Measurements from ENCODE around the gene ITPRIPL1. TPM values are rescaled to one million over a fixed set of nuclear protein-coding genes. Genes with fewer than 3 reads are reported as not detected.

Gene ITPRIPL1
- total and polyA plus RNA-seq, 2 of the 8 experiments (the other 6 are each of a cell fraction or from before 2014, with no cell fraction given): 10.6 to 16.1 TPM

DNA sequence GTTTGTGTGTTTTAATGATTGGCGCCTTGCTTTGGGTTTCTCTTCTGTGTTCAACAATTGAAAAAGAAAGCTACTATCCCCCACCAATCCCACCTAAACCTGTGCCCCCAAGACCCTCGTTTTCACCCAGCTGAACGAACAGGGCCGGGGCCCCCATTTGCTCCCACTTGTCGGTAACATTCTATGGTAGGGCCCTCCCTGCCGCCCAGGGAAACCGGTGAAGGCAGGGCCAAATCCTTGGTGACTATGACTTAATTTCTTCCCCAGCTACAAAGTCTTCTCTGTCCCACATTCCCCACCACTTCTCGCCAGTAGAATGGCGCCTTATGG lies 19.2 kb upstream of the ITPRIPL1 start:
- no peak overlapping the region for H3K23ac ChIP-seq (ENCODE audit: insufficient read length)
- H3K9ac ChIP-seq (replicated peaks in 1 of 4; ENCODE audit: extremely low read depth in 1 of 4, low read depth in 3 of 4, low read length in 3 of 4): peak overlapping the region; percentile 40 to 86 (median 71)
- ChIA-PET POLR2A (ENCODE audit: partially characterized antibody) (interaction anchor here (0.6 to 3.6 kb wide), 9 partner anchors 15 to 170 kb away, joined by 3 to 28 read pairs (median 4); partner anchors contain the start of gene NCAPH), CTCF (ENCODE audit: partially characterized antibody) (interaction anchor here (0.7 to 1.0 kb wide), 2 partner anchors 19 to 30 kb away, joined by 3 read pairs; partner anchors contain the start of gene ITPRIPL1)
- H3K79me2 ChIP-seq (ENCODE audit: control insufficient read depth in 1 of 2, insufficient read depth in 2 of 2, low read length in 2 of 2): peaks cover 0 to 36% of the 10 kb centered on the region in 2 experiments; a peak in 2 of 4 replicates
- H2BK5ac ChIP-seq (ENCODE audit: low read depth, low read length): peak overlapping the region; percentile 77
- peak overlapping the region; percentile 84; the same call in 1 of the 2 replicates for H4K8ac ChIP-seq (ENCODE audit: extremely low read depth, insufficient read depth, low read length)
- H3K4ac ChIP-seq (replicated peaks; ENCODE audit: insufficient read length, low read depth, low read length): peak overlapping the region; percentile 46
- H4K91ac ChIP-seq (replicated peaks; ENCODE audit: insufficient read length, low read length): peak overlapping the region; percentile 5
- peaks cover 0 to 3% of the 10 kb centered on the region in 2 experiments for H4K20me1 ChIP-seq (replicated peaks in 1 of 2; ENCODE audit: control insufficient read depth in 1 of 2, insufficient read depth in 2 of 2, low read length in 2 of 2)
- peak overlapping the region; percentile 82; the same call in 1 of the 2 replicates for H3K27ac ChIP-seq (ENCODE audit: low read depth, low read length)
- 0 out of 2 replicates have a peak, but pooled peaks cover 3% of the 10 kb centered on the region for H3K79me1 ChIP-seq (ENCODE audit: low read depth, low read length)
- peak overlapping the region; percentile 35 for H4K5ac ChIP-seq (ENCODE audit: insufficient read length, low read depth, low read length)
- 0 out of 2 replicates have a peak overlapping the region, but pooled peaks have one; percentile 4 for H2AK5ac ChIP-seq (ENCODE audit: low read depth, low read length)
- DNase-seq (ENCODE audit: low read depth in 1 of 2, low spot score in 2 of 2) (no peak), FAIRE-seq (no peak)
- H2BK20ac ChIP-seq (ENCODE audit: low read length): no peak overlapping the region
- H3K14ac ChIP-seq (ENCODE audit: insufficient read length): no peak overlapping the region
- peaks cover 0 to 13% (median 4%) of the 10 kb centered on the region in 4 experiments; a peak in 4 of 7 replicates for H3K4me1 ChIP-seq (replicated peaks in 1 of 4; ENCODE audit: control insufficient read depth in 3 of 4, insufficient read depth in 4 of 4, low read length in 3 of 4)
- peak overlapping the region; percentile 88 for H3K18ac ChIP-seq (ENCODE audit: extremely low read depth, low read length)
- H3K36me3 ChIP-seq (ENCODE audit: control insufficient read depth in 2 of 4, insufficient read depth in 4 of 4, low read length in 3 of 4): peaks cover 22 to 28% (median 26%) of the 10 kb centered on the region in 4 experiments
- H2BK12ac ChIP-seq (ENCODE audit: low read depth, low read length): no peak overlapping the region
- no peaks in the 10 kb centered on the region for H3K9me3 ChIP-seq (ENCODE audit: insufficient read depth in 2 of 2, low read depth in 1 of 2, low read length in 1 of 2)
- no peaks in the 10 kb centered on the region for H3K23me2 ChIP-seq (ENCODE audit: low read depth, low read length)
- H3K4me3 ChIP-seq (ENCODE audit: extremely low read depth in 1 of 4, insufficient read depth in 2 of 4, low read depth in 3 of 4, low read length in 4 of 4): peak overlapping the region; percentile 79 to 98 (median 86)
- H3K27me3 ChIP-seq (replicated peaks in 1 of 4; ENCODE audit: control insufficient read depth in 3 of 4, extremely low read depth in 1 of 4, insufficient read depth in 3 of 4, low read length in 3 of 4): no peaks in the 10 kb centered on the region
- H2AFZ ChIP-seq (ENCODE audit: low read length): 0 out of 2 replicates have a peak overlapping the region, but pooled peaks have one; percentile 5
- H2BK15ac ChIP-seq (ENCODE audit: low read length): peak overlapping the region; percentile 1; the same call in 1 of the 2 replicates
- peak overlapping the region; percentile 13 for H3K56ac ChIP-seq (replicated peaks; ENCODE audit: insufficient read length, low read depth, low read length)
- H2BK120ac ChIP-seq (replicated peaks; ENCODE audit: low read depth, low read length): peak overlapping the region; percentile 1
- peak overlapping the region; percentile 66 to 96 for H3K4me2 ChIP-seq (ENCODE audit: insufficient read depth in 1 of 2, low read depth in 2 of 2, low read length in 2 of 2)
- WGBS, 2 experiments (ENCODE audit: extremely low coverage in 1 of 2, insufficient coverage in 1 of 2, insufficient read length in 1 of 2, insufficient replicate concordance in 2 of 2, low coverage in 1 of 2, low lambda C conversion rate in 2 of 2, missing lambda C conversion rate in 1 of 2): 32% methylated on average over 9 of the region's 9 CpGs; no CpG with 5 or more reads in 1 of the 2 experiments
- TF ChIP-seq, protein P1, sequence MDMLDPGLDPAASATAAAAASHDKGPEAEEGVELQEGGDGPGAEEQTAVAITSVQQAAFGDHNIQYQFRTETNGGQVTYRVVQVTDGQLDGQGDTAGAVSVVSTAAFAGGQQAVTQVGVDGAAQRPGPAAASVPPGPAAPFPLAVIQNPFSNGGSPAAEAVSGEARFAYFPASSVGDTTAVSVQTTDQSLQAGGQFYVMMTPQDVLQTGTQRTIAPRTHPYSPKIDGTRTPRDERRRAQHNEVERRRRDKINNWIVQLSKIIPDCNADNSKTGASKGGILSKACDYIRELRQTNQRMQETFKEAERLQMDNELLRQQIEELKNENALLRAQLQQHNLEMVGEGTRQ (IDR thresholded peaks at IDR 0.05; ENCODE audit: low read length): no peak
- TF ChIP-seq SP4 (IDR thresholded peaks at IDR 0.05; ENCODE audit: low read length): no peak
- TF ChIP-seq RXRA (IDR thresholded peaks at IDR 0.05; ENCODE audit: insufficient read depth, low read depth, low read length): no peak
- TF ChIP-seq RNF2 (IDR thresholded peaks at IDR 0.05; ENCODE audit: borderline replicate concordance, low read depth, low read length, missing control alignments, poor library complexity, severe bottlenecking): no peak

Data from H1 (cell line).